OCI-LY1 (cell line): Measurements from ENCODE around the gene NCAM1.
A peak's percentile ranks its signal among the peaks of the same experiment; 100 is the strongest.

Experiments
- H2AFZ ChIP-seq: fragments of 200-600 bp; sonication (generic), shearing (Covaris generic); 2 replicates; pipeline ENCODE4 v1.6.0; 2014; ENCODE audit warnings: antibody characterized with exemption, mild to moderate bottlenecking, low read length
- H3F3A ChIP-seq: fragments of 200-600 bp; sonication (generic), shearing (Covaris generic); 2 replicates; pipeline ENCODE4 v1.6.0; 2014; ENCODE audit warnings: mild to moderate bottlenecking, antibody characterized with exemption, low read length, moderate library complexity; ENCODE audit not compliant: insufficient read depth
- H3K27ac ChIP-seq: fragments of 200-600 bp; sonication (generic); 2 replicates; pipeline ENCODE4 v1.5.1; 2014; ENCODE audit warnings: low read length, mixed run types, mild to moderate bottlenecking, low read depth; ENCODE audit not compliant: poor library complexity, severe bottlenecking
- H3K27me3 ChIP-seq: fragments of 200-600 bp; sonication (generic); 2 replicates; pipeline ENCODE4 v1.6.0; 2014; ENCODE audit warnings: antibody characterized with exemption, mild to moderate bottlenecking, low read length, moderate library complexity; ENCODE audit not compliant: insufficient read depth
- H3K36me3 ChIP-seq: fragments of 200-600 bp; sonication (generic); 2 replicates; pipeline ENCODE4 v1.6.1; 2014; ENCODE audit warnings: mild to moderate bottlenecking, antibody characterized with exemption, low read length, moderate library complexity, mixed read lengths; ENCODE audit not compliant: insufficient read depth
- H3K4me1 ChIP-seq: fragments of 200-600 bp; sonication (generic); 2 replicates; pipeline ENCODE4 v1.5.1; 2014; ENCODE audit warnings: mild to moderate bottlenecking, low read length, moderate library complexity; ENCODE audit not compliant: insufficient read depth, severe bottlenecking
- H3K4me2 ChIP-seq: fragments of 200-600 bp; sonication (generic), shearing (Covaris generic); 2 replicates; pipeline ENCODE4 v1.6.1; 2014; ENCODE audit warnings: low read length
- H3K4me3 ChIP-seq: fragments of 200-600 bp; sonication (generic); 2 replicates; pipeline ENCODE4 v1.5.1; 2014; ENCODE audit warnings: low read length, low read depth, mild to moderate bottlenecking, mixed read lengths; ENCODE audit not compliant: poor library complexity, severe bottlenecking
- H3K79me2 ChIP-seq: fragments of 200-600 bp; shearing (Covaris generic); 2 replicates; pipeline ENCODE4 v1.6.1; 2016; ENCODE audit warnings: mixed run types, low read length, mixed read lengths; ENCODE audit not compliant: insufficient read depth
- H3K9ac ChIP-seq: fragments of 200-600 bp; sonication (generic), shearing (Covaris generic); 2 replicates; pipeline ENCODE4 v1.6.1; 2014; ENCODE audit warnings: mild to moderate bottlenecking, low read length, mixed read lengths
- H3K9me2 ChIP-seq: fragments of 200-600 bp; sonication (generic), shearing (Covaris generic); 2 replicates; pipeline ENCODE4 v1.6.1; 2014; ENCODE audit warnings: low read depth, mild to moderate bottlenecking, low read length, mixed read lengths
- H3K9me3 ChIP-seq: fragments of 200-600 bp; shearing (Covaris generic); 2 replicates; pipeline ENCODE4 v1.6.1; 2014; ENCODE audit warnings: low read length, mixed read lengths
- H4K20me1 ChIP-seq: fragments of 200-600 bp; sonication (generic), shearing (Covaris generic); 2 replicates; pipeline ENCODE4 v1.6.0; 2016; ENCODE audit warnings: mild to moderate bottlenecking, low read length; ENCODE audit not compliant: insufficient read depth
- CTCF ChIP-seq: fragments of 200-600 bp; sonication (generic), shearing (Covaris generic); IDR thresholded peaks from 2 replicates; pipeline ENCODE4 v1.5.1; 2017; ENCODE audit warnings: mild to moderate bottlenecking, antibody characterized with exemption, low read length, moderate library complexity, mixed read lengths
- EZH2 ChIP-seq: fragments of 200-600 bp; sonication (generic), shearing (Covaris generic); IDR thresholded peaks from 2 replicates; pipeline ENCODE4 v1.8.0; 2017; ENCODE audit warnings: borderline replicate concordance, mixed run types, mild to moderate bottlenecking, antibody characterized with exemption, low read length, moderate library complexity, mixed read lengths

NCAM1 gene

GRCh38 chr11:113288286-113288863 is 327.2 kb downstream of the NCAM1 start:
- Histone ChIP-seq H3K4me1 (no peaks in the 10 kb centered on the region), H3F3A (no peaks in the 10 kb centered on the region), H3K4me2 (no peak overlapping the region), H3K27ac (no peak overlapping the region), H3K9ac (no peak overlapping the region), H3K27me3 (no peaks in the 10 kb centered on the region), H3K4me3 (no peak overlapping the region), H3K9me3 (no peaks in the 10 kb centered on the region), H3K79me2 (no peaks in the 10 kb centered on the region), H3K9me2 (no peaks in the 10 kb centered on the region), H3K36me3 (no peaks in the 10 kb centered on the region), H4K20me1 (no peaks in the 10 kb centered on the region), H2AFZ (no peak overlapping the region)
- TF ChIP-seq CTCF (no peak), EZH2 (no peak)

GRCh38 chr11:113289431-113290187 is 328.4 kb downstream of the NCAM1 start:
- no peaks in the 10 kb centered on the region for H3K27me3 ChIP-seq
- H3K4me2 ChIP-seq: no peak overlapping the region
- H3K27ac ChIP-seq: no peak overlapping the region
- H3K9me3 ChIP-seq: no peaks in the 10 kb centered on the region
- no peaks in the 10 kb centered on the region for H3K79me2 ChIP-seq
- no peaks in the 10 kb centered on the region for H3K4me1 ChIP-seq
- TF ChIP-seq CTCF (peak; percentile 63), EZH2 (no peak)
- no peaks in the 10 kb centered on the region for H3F3A ChIP-seq
- H3K9me2 ChIP-seq: no peaks in the 10 kb centered on the region
- H3K36me3 ChIP-seq: no peaks in the 10 kb centered on the region
- no peak overlapping the region for H3K9ac ChIP-seq
- no peak overlapping the region for H2AFZ ChIP-seq
- no peaks in the 10 kb centered on the region for H4K20me1 ChIP-seq
- no peak overlapping the region for H3K4me3 ChIP-seq

- Histone ChIP-seq H3K4me2 (no peak overlapping the region), H3K36me3 (no peaks in the 10 kb centered on the region), H3F3A (no peaks in the 10 kb centered on the region), H3K9me3 (no peaks in the 10 kb centered on the region), H2AFZ (no peak overlapping the region), H3K9me2 (no peaks in the 10 kb centered on the region), H3K27me3 (no peaks in the 10 kb centered on the region), H4K20me1 (no peaks in the 10 kb centered on the region), H3K4me1 (no peaks in the 10 kb centered on the region), H3K4me3 (no peak overlapping the region), H3K9ac (no peak overlapping the region), H3K79me2 (no peaks in the 10 kb centered on the region), H3K27ac (no peak overlapping the region)
- TF ChIP-seq CTCF (no peak), EZH2 (no peak)
These were observed 332.7 kb downstream of the NCAM1 start for GRCh38 chr11:113293936-113294335.
